Fibroblast of peridontal ligament (primary cell): ENCODE measurements around the gene LRRC8C.

Experiments used
- DNase-seq: peaks from one replicate; pipeline ENCODE4 v3.0.0-alpha.2; 2010; ENCODE audit errors: extremely low read depth

Gene LRRC8C

DNA sequence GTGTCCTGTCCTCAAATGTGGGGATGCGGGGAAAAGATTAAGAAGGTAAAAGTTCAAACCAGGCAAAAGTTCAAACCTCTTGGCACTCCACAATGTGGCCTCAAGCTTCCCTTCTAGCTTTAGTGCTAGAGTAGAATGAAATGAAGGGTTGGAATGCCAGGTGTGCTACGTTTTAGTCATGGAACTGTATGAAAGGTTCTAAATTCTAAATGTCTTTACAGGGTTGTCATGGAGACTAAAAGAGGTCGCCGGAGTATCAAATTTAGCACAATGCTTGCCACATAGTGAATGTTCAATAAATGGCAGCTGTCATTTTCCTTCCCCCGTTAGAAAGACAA, 130.7 kb downstream of the LRRC8C start:
- no peak for DNase-seq

- DNase-seq, result no peak
Measured at GRCh38 chr1:89765774-89766173, 132.9 kb downstream of the LRRC8C start.

GRCh38 chr1:89767618-89768017, 134.7 kb downstream of the LRRC8C start:
- no peak for DNase-seq
